Astrocyte of the spinal cord (primary cell): ENCODE measurements around the gene TMEM164.

Source experiments
- DNase-seq: peaks from one replicate; pipeline ENCODE4 v3.0.0; 2011; ENCODE audit warnings: low read depth, low spot score
- H3K4me3 ChIP-seq: 2 replicates; pipeline ENCODE4 v1.5.1; 2011; ENCODE audit warnings: low read depth, mild to moderate bottlenecking, low read length, moderate library complexity
- CTCF ChIP-seq: IDR thresholded peaks from 2 replicates; pipeline ENCODE4 v1.5.1; 2012; ENCODE audit warnings: low read depth, mild to moderate bottlenecking, low read length, inconsistent platforms
- in situ Hi-C: cut with HindIII; loops from 2 replicates; pipeline ENCODE4 v1.10.0; 2017; ENCODE audit warnings: low sequenced_read_pairs

TMEM164 gene

GRCh38 chrX:110175146-110175545 lies 172.2 kb downstream of the TMEM164 start:
- in situ Hi-C loops: no loop called here
- DNase-seq: no peak
- no peak for TF ChIP-seq CTCF
- H3K4me3 ChIP-seq: no peak overlapping the region

GRCh38 chrX:110175696-110176095 lies 172.8 kb downstream of the TMEM164 start:
- no peak for DNase-seq
- in situ Hi-C loops: no loop called here
- TF ChIP-seq CTCF: no peak
- H3K4me3 ChIP-seq: no peak overlapping the region

GRCh38 chrX:110178179-110178865 lies 175.4 kb downstream of the TMEM164 start:
- no peak for DNase-seq
- no peak for TF ChIP-seq CTCF
- in situ Hi-C loops: no loop called here
- H3K4me3 ChIP-seq: no peak overlapping the region

GRCh38 chrX:110180176-110180927 lies 177.4 kb downstream of the TMEM164 start:
- TF ChIP-seq CTCF: no peak
- H3K4me3 ChIP-seq: no peak overlapping the region
- DNase-seq: peak; percentile 82
- in situ Hi-C loops: no loop called here

- TF ChIP-seq CTCF: no peak
- in situ Hi-C loops: no loop called here
- H3K4me3 ChIP-seq: no peak overlapping the region
- DNase-seq: peak; percentile 67
Observed at GRCh38 chrX:110180928-110181310, 178.0 kb downstream of the TMEM164 start.

GRCh38 chrX:110181459-110182137 lies 178.7 kb downstream of the TMEM164 start:
- no peak for DNase-seq
- no peak for TF ChIP-seq CTCF
- in situ Hi-C loops: no loop called here

More at GRCh38 chrX:110181459-110182137, 178.7 kb downstream of the TMEM164 start:
- no peak overlapping the region for H3K4me3 ChIP-seq
